RWPE2 (cell line): Measurements from ENCODE around the gene IFI16.

Experiments
- ATAC-seq: fragments of 200-7000 bp; cut with Tn5 transposase; 3 replicates; pipeline ENCODE4 v1.9.1; 2021; ENCODE audit warnings: low read depth
- DNase-seq: peaks from one replicate; pipeline ENCODE4 v3.0.0-alpha.2; 2020; ENCODE audit warnings: low spot score
- H3K27ac ChIP-seq: fragments of 450-650 bp; 2 replicates; pipeline ENCODE4 v1.5.1; 2017; ENCODE audit warnings: mild to moderate bottlenecking; ENCODE audit not compliant: poor library complexity, severe bottlenecking
- H3K27me3 ChIP-seq: fragments of 250-450 bp; sonication (Bioruptor Pico); 2 replicates; pipeline ENCODE4 v1.5.1; 2021; ENCODE audit warnings: mild to moderate bottlenecking, moderate library complexity; ENCODE audit not compliant: insufficient read depth, poor library complexity, severe bottlenecking
- H3K36me3 ChIP-seq: fragments of 250-450 bp; sonication (Bioruptor Pico); 2 replicates; pipeline ENCODE4 v1.5.1; 2020; ENCODE audit warnings: low read depth, mild to moderate bottlenecking, moderate library complexity
- H3K4me1 ChIP-seq: fragments of 250-450 bp; sonication (Bioruptor Pico); 2 replicates; pipeline ENCODE4 v1.5.1; 2021; ENCODE audit warnings: mild to moderate bottlenecking, moderate library complexity; ENCODE audit not compliant: insufficient read depth, poor library complexity, severe bottlenecking
- H3K4me3 ChIP-seq: fragments of 250-450 bp; sonication (Bioruptor Pico); 2 replicates; pipeline ENCODE4 v1.5.1; 2021; ENCODE audit warnings: mild to moderate bottlenecking, moderate library complexity; ENCODE audit not compliant: severe bottlenecking
- H3K9me3 ChIP-seq: fragments of 250-450 bp; sonication (Bioruptor Pico); 2 replicates; pipeline ENCODE4 v1.5.1; 2021; ENCODE audit warnings: mild to moderate bottlenecking, moderate library complexity; ENCODE audit not compliant: severe bottlenecking
- TF ChIP-seq, protein P1 (sequence below): fragments of 450-650 bp; IDR thresholded peaks from one replicate; pipeline ENCODE4 v1.5.1; 2017; ENCODE audit warnings: mild to moderate bottlenecking, moderate library complexity; ENCODE audit not compliant: poor library complexity, severe bottlenecking

Gene IFI16

DNA sequence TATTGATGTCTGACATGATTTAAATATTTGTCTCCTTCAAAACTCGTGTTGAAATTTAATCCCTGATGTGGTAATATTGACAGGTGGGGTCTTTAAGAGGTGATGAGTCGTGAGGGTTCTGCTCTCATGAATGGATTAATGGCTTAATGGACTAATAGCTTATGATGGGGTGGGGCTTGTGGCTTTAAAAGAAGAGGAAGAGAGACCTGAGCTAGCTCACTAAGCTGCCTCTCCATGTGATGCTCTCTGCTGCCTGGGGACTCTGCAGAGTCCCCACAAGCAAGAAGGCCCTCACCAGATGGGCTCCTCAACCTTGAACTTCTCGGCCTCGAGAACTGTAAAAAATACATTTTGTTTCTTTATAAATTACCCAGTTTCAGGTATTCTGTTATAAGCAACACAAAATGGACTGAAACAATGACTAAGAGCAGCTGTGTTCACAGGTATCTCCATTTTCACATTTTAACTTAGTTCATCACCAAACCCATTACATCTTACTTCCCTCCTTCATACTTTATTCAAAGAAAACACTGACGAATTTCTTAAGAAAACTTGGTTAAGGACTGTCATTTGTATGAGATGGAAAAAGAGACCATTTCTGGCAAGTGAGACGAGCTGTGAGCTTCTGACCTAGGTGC lies 79.0 kb downstream of the IFI16 start:
- H3K4me3 ChIP-seq, result no peak overlapping the region
- no peak for ATAC-seq
- TF ChIP-seq, protein P1, sequence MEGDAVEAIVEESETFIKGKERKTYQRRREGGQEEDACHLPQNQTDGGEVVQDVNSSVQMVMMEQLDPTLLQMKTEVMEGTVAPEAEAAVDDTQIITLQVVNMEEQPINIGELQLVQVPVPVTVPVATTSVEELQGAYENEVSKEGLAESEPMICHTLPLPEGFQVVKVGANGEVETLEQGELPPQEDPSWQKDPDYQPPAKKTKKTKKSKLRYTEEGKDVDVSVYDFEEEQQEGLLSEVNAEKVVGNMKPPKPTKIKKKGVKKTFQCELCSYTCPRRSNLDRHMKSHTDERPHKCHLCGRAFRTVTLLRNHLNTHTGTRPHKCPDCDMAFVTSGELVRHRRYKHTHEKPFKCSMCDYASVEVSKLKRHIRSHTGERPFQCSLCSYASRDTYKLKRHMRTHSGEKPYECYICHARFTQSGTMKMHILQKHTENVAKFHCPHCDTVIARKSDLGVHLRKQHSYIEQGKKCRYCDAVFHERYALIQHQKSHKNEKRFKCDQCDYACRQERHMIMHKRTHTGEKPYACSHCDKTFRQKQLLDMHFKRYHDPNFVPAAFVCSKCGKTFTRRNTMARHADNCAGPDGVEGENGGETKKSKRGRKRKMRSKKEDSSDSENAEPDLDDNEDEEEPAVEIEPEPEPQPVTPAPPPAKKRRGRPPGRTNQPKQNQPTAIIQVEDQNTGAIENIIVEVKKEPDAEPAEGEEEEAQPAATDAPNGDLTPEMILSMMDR, result no peak
- peaks cover 49% of the 10 kb centered on the region for H3K4me1 ChIP-seq
- no peaks in the 10 kb centered on the region for H3K9me3 ChIP-seq
- no peak for DNase-seq
- H3K36me3 ChIP-seq, result no peaks in the 10 kb centered on the region
- no peaks in the 10 kb centered on the region for H3K27me3 ChIP-seq
- H3K27ac ChIP-seq, result peak overlapping the region; percentile 27

DNA sequence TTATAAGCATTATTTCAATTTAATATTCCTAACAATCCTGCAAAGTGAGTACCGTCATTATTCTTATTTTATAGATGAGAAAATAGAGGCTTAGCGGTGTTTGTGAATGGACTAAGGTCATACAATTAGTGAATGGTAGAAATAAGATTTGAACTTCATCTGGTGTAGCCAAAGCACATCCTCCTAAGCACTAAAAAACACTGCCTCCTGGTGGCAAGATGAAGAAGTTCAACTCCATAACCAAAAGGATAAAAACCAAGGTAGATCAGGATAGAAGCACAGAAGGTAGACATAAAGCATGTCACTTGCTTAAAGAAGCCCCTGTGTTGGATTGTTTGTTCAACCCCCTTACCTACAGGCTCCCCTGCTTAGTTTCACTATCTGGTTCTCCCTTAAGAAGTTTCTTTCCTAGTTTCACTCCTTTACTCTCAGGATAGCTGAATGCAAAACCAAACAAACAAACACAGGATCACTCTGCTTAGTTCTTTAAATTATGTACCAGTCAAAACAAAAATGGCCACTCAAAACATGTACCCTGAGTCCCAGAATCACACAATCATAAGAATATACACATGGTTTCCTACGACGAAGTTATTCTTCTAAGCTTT lies 79.6 kb downstream of the IFI16 start:
- H3K9me3 ChIP-seq, result no peaks in the 10 kb centered on the region
- H3K27ac ChIP-seq, result peak overlapping the region; percentile 27
- ATAC-seq (no peak), DNase-seq (no peak)
- H3K4me3 ChIP-seq, result no peak overlapping the region
- H3K4me1 ChIP-seq, result peaks cover 49% of the 10 kb centered on the region
- no peaks in the 10 kb centered on the region for H3K36me3 ChIP-seq
- TF ChIP-seq, protein P1, result peak; percentile 24
- H3K27me3 ChIP-seq, result no peaks in the 10 kb centered on the region

DNA sequence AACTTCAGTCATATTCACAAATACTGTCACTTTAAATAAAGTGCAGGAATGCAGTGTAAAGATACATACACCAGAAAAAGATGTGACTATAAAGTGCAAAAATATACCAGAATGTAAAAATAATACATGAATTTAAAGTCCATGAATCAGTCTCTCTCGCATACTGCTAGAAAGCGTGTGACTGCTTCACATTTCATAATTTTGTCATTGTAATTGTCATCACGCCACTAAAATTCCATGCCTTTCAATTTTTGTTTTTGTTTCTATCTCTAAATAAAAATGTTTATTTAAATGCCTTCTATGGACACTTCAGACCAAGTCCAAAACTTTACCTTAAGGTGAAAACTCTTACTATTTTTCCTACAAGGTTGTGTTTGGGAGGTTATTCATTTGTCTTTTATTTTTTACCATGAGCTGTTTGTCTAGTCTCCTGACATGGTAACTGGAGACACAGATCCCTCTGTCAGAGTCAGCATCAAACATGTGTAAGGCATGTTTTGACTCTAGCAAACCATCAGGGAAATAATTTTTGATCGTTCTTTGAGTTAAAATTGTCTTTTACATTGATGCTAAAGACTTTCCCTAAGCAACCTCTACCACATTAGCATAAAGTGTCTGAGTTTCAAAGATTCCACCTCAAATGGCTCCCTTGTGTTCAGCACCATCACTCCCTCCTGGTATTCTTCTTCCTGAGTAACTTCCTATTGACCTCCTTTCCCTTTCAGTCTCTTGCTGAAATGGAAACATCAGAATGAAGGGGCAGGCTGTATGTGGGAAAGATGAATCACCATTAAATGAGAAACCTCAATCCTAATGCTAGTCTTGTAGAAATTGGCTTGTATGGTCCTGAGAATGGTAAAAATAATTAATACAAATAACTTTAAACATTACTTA lies 80.8 kb downstream of the IFI16 start:
- DNase-seq (no peak), ATAC-seq (no peak)
- peak overlapping the region; percentile 94 for H3K27ac ChIP-seq
- no peaks in the 10 kb centered on the region for H3K36me3 ChIP-seq
- H3K9me3 ChIP-seq, result no peaks in the 10 kb centered on the region
- TF ChIP-seq, protein P1, result no peak
- no peak overlapping the region for H3K4me3 ChIP-seq
- H3K27me3 ChIP-seq, result no peaks in the 10 kb centered on the region
- H3K4me1 ChIP-seq, result peaks cover 49% of the 10 kb centered on the region

DNA sequence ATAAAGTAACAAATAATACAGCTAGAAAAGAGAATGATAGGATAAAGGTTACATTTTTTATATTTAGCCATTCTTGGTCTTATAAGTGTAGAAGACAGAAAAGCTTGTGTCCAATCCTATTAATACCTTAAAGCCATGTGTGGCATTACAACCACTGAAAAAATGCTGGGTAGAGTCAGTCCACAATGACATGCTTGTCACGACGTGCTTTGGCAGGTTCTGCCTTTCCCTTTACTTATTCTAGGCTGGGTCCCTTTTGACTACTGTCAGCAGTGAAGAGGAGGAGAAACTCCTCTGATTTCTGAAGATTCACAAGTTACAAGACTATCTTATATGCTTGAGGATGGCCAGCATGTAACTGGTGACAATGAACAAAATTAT lies 81.5 kb downstream of the IFI16 start:
- no peak for DNase-seq
- H3K27ac ChIP-seq, result peak overlapping the region; percentile 94

More for the DNA sequence above, 81.5 kb downstream of the IFI16 start:
- Histone ChIP-seq H3K4me3 (no peak overlapping the region), H3K36me3 (no peaks in the 10 kb centered on the region), H3K4me1 (peaks cover 49% of the 10 kb centered on the region), H3K27me3 (no peaks in the 10 kb centered on the region), H3K9me3 (no peaks in the 10 kb centered on the region)
- ATAC-seq, result peak; percentile 5; the same call in 1 of the 3 replicates
- TF ChIP-seq, protein P1, result no peak
